Measurements from ENCODE around the gene SPACA7. TPM values are rescaled to one million over a fixed set of nuclear protein-coding genes. Genes with fewer than 3 reads are reported as not detected.

SPACA7 gene
- total and polyA plus RNA-seq, 2 of the 13 experiments (the other 11 are each of a cell fraction or from before 2014, with no cell fraction given): not detected

DNA sequence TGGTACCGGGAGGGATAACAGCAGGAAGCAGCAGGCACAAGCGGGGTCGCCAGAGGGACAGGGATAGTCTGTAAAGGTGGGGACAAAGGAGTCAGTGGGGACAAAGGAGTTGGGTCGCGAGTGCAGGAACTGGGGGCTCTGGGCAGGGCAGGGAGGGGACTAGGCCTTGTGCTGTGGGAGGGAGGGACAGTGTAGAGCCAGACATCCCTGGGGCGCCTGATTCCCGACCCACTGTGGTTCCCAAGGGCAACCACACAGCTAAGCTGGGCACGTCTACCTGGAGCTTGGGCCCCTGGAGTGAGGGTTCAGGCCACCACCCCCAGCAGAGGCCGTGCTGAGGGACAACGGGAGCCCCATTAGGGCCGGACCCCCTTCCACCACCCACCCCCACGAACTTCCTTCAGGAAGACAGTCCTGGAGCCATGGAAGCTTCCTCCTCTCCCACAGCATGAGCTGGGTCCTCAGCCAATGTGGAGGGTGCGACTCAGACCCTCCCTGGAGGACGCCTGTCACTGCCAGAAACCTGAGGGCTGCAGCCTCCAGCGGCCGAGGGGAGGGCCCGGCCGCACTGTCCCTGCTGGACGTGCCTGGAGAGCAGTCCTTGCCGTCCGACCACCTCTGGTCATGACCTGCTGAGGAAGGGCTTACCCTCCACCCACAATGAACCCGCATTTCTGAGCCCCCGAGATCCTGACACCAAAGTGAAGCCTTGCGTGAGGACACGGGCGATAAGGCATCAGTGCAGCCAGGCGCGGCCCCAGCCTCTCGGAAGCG is 77.9 kb downstream of the SPACA7 start:
- no TSS peak for BruUV-seq (replicated peaks)
- POLR2A ChIA-PET: no interaction called here
- TF ChIP-seq TCF12 (IDR thresholded peaks at IDR 0.05) (no peak), TCF12 (CRISPR knock-in tag; IDR thresholded peaks at IDR 0.05) (no peak), ZNF256 (CRISPR knock-in tag; conservative IDR thresholded peaks at IDR 0.05) (no peak), HDAC6 (IDR thresholded peaks at IDR 0.05; ENCODE audit: low read depth, low read length) (no peak), ZSCAN22 (CRISPR knock-in tag; IDR thresholded peaks at IDR 0.05) (no peak), ARHGAP35 (CRISPR knock-in tag; IDR thresholded peaks at IDR 0.05; ENCODE audit: borderline replicate concordance) (no peak), KDM5B (CRISPR knock-in tag; IDR thresholded peaks at IDR 0.05; ENCODE audit: borderline replicate concordance) (no peak), TAF1 (CRISPR knock-in tag; IDR thresholded peaks at IDR 0.05) (no peak), KLF12 (CRISPR knock-in tag; IDR thresholded peaks at IDR 0.05; ENCODE audit: borderline replicate concordance) (no peak)
- TF ChIP-seq, protein P1, sequence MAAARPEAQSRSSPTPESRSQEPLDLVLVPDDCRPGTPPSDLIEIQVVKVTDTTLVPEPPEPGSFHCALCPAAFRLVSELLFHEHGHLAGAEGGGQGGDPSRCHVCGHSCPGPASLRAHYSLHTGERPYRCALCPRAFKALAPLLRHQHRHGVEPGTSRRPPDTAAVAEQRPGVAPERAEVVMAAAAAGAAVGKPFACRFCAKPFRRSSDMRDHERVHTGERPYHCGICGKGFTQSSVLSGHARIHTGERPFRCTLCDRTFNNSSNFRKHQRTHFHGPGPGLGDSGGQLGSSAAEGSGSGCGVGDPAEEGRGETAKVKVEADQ (CRISPR knock-in tag; IDR thresholded peaks at IDR 0.05; ENCODE audit: borderline replicate concordance): no peak
- TF ChIP-seq, protein P2, sequence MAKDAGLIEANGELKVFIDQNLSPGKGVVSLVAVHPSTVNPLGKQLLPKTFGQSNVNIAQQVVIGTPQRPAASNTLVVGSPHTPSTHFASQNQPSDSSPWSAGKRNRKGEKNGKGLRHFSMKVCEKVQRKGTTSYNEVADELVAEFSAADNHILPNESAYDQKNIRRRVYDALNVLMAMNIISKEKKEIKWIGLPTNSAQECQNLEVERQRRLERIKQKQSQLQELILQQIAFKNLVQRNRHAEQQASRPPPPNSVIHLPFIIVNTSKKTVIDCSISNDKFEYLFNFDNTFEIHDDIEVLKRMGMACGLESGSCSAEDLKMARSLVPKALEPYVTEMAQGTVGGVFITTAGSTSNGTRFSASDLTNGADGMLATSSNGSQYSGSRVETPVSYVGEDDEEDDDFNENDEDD (CRISPR knock-in tag; IDR thresholded peaks at IDR 0.05; ENCODE audit: borderline replicate concordance): no peak
- TF ChIP-seq, protein P3, sequence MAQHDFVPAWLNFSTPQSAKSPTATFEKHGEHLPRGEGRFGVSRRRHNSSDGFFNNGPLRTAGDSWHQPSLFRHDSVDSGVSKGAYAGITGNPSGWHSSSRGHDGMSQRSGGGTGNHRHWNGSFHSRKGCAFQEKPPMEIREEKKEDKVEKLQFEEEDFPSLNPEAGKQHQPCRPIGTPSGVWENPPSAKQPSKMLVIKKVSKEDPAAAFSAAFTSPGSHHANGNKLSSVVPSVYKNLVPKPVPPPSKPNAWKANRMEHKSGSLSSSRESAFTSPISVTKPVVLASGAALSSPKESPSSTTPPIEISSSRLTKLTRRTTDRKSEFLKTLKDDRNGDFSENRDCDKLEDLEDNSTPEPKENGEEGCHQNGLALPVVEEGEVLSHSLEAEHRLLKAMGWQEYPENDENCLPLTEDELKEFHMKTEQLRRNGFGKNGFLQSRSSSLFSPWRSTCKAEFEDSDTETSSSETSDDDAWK (CRISPR knock-in tag; IDR thresholded peaks at IDR 0.05): no peak
- TF ChIP-seq, protein P4, sequence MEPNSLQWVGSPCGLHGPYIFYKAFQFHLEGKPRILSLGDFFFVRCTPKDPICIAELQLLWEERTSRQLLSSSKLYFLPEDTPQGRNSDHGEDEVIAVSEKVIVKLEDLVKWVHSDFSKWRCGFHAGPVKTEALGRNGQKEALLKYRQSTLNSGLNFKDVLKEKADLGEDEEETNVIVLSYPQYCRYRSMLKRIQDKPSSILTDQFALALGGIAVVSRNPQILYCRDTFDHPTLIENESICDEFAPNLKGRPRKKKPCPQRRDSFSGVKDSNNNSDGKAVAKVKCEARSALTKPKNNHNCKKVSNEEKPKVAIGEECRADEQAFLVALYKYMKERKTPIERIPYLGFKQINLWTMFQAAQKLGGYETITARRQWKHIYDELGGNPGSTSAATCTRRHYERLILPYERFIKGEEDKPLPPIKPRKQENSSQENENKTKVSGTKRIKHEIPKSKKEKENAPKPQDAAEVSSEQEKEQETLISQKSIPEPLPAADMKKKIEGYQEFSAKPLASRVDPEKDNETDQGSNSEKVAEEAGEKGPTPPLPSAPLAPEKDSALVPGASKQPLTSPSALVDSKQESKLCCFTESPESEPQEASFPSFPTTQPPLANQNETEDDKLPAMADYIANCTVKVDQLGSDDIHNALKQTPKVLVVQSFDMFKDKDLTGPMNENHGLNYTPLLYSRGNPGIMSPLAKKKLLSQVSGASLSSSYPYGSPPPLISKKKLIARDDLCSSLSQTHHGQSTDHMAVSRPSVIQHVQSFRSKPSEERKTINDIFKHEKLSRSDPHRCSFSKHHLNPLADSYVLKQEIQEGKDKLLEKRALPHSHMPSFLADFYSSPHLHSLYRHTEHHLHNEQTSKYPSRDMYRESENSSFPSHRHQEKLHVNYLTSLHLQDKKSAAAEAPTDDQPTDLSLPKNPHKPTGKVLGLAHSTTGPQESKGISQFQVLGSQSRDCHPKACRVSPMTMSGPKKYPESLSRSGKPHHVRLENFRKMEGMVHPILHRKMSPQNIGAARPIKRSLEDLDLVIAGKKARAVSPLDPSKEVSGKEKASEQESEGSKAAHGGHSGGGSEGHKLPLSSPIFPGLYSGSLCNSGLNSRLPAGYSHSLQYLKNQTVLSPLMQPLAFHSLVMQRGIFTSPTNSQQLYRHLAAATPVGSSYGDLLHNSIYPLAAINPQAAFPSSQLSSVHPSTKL (CRISPR knock-in tag; IDR thresholded peaks at IDR 0.05): no peak
- TF ChIP-seq, protein P5, sequence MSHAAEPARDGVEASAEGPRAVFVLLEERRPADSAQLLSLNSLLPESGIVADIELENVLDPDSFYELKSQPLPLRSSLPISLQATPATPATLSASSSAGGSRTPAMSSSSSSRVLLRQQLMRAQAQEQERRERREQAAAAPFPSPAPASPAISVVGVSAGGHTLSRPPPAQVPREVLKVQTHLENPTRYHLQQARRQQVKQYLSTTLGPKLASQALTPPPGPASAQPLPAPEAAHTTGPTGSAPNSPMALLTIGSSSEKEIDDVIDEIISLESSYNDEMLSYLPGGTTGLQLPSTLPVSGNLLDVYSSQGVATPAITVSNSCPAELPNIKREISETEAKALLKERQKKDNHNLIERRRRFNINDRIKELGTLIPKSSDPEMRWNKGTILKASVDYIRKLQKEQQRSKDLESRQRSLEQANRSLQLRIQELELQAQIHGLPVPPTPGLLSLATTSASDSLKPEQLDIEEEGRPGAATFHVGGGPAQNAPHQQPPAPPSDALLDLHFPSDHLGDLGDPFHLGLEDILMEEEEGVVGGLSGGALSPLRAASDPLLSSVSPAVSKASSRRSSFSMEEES (CRISPR knock-in tag; IDR thresholded peaks at IDR 0.05): no peak
- TF ChIP-seq, protein P6, sequence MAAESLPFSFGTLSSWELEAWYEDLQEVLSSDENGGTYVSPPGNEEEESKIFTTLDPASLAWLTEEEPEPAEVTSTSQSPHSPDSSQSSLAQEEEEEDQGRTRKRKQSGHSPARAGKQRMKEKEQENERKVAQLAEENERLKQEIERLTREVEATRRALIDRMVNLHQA (CRISPR knock-in tag; IDR thresholded peaks at IDR 0.05): no peak

More for the DNA sequence above, 77.9 kb downstream of the SPACA7 start:
- Histone ChIP-seq H3K27ac (ENCODE audit: extremely low read length, insufficient read depth, low read length) (no peak overlapping the region), H3K27me3 (ENCODE audit: control insufficient read depth in 1 of 2, insufficient read depth in 2 of 2, low read length in 2 of 2) (peaks cover 20 to 82% of the 10 kb centered on the region in 2 experiments), H3K9me3 (ENCODE audit: low read length) (no peaks in the 10 kb centered on the region), H3K4me1 (ENCODE audit: insufficient read depth, low read length) (no peaks in the 10 kb centered on the region), H3K4me2 (ENCODE audit: low read depth, low read length) (no peak overlapping the region), H3K9ac (ENCODE audit: insufficient read depth, low read depth, low read length) (no peak overlapping the region), H3K36me3 (replicated peaks in 1 of 2; ENCODE audit: control insufficient read depth in 1 of 2, insufficient read depth in 2 of 2, low read length in 2 of 2) (no peaks in the 10 kb centered on the region), H4K20me1 (ENCODE audit: insufficient read depth, low read length) (no peaks in the 10 kb centered on the region), H2AFZ (ENCODE audit: low read length) (no peak overlapping the region), H3K4me3 (replicated peaks in 1 of 3; ENCODE audit: insufficient read depth in 1 of 3, low read depth in 2 of 3, low read length in 3 of 3) (no peak overlapping the region), H3K79me2 (ENCODE audit: insufficient read depth, low read length) (no peaks in the 10 kb centered on the region)
- WGBS (ENCODE audit: low lambda C conversion rate): 16% methylated on average over 11 of the region's 30 CpGs
- in situ Hi-C loops (cut with HindIII; ENCODE audit: extremely low pct_ligation_motif_present, low pct_unique_long_range_greater_than_20kb) (no loop called here), intact Hi-C loops (cut with micrococcal nuclease; ENCODE audit: unreplicated experiment) (no loop called here)
- CTCF ChIA-PET (ENCODE audit: low intra/inter-chr PET ratio, low total read pairs): no interaction called here
- DNase-seq (ENCODE audit: low spot score): no peak
- no peak for FAIRE-seq
- ATAC-seq: no peak; the same call in 2 of the 3 replicates

Data from HepG2 (cell line).